HepG2 (cell line): ENCODE measurements around the gene RELL1. TPM values are rescaled to one million over a fixed set of nuclear protein-coding genes. Genes with fewer than 3 reads are reported as not detected.

ENCODE experiments used
- DMTF1 ChIP-seq: sonication (generic); formaldehyde crosslinking; IDR thresholded peaks from 2 replicates; pipeline ENCODE4 v1.4.0; 2020; ENCODE audit warnings: mild to moderate bottlenecking, missing genetic modification reagents
- FOXO4 ChIP-seq: sonication (generic); formaldehyde crosslinking; conservative IDR thresholded peaks from 2 replicates; pipeline ENCODE4 v1.8.1; 2023; ENCODE audit warnings: missing genetic modification reagents
- GRHL1 ChIP-seq: sonication (generic); formaldehyde crosslinking; conservative IDR thresholded peaks from 2 replicates; pipeline ENCODE4 v1.8.0; 2022; ENCODE audit warnings: missing genetic modification reagents
- HOXD1 ChIP-seq: sonication (generic); formaldehyde crosslinking; IDR thresholded peaks from 2 replicates; pipeline ENCODE4 v1.5.0; 2020; ENCODE audit warnings: missing genetic modification reagents
- KAT7 ChIP-seq: IDR thresholded peaks from 2 replicates; pipeline ENCODE4 v1.6.1; 2018; ENCODE audit warnings: borderline replicate concordance, missing compliant biosample characterization
- MLLT10 ChIP-seq: sonication (generic); formaldehyde crosslinking; IDR thresholded peaks from 2 replicates; pipeline ENCODE4 v1.4.0; 2020; ENCODE audit warnings: missing genetic modification reagents
- MTF1 ChIP-seq: sonication (generic); formaldehyde crosslinking; IDR thresholded peaks from 2 replicates; pipeline ENCODE4 v1.5.0; 2020; ENCODE audit warnings: missing genetic modification reagents
- MXD3 ChIP-seq: IDR thresholded peaks from 2 replicates; pipeline ENCODE4 v1.6.1; 2016; ENCODE audit warnings: mild to moderate bottlenecking, missing biosample characterization, missing genetic modification reagents
- NRL ChIP-seq: sonication (generic); formaldehyde crosslinking; IDR thresholded peaks from 2 replicates; pipeline ENCODE4 v1.5.0; 2020; ENCODE audit warnings: missing genetic modification reagents, mild to moderate bottlenecking, moderate library complexity, borderline replicate concordance
- PAF1 ChIP-seq: IDR thresholded peaks from 2 replicates; pipeline ENCODE4 v1.6.1; 2016; ENCODE audit warnings: missing genetic modification reagents, missing compliant biosample characterization
- PITX1 ChIP-seq: sonication (generic); formaldehyde crosslinking; IDR thresholded peaks from 2 replicates; pipeline ENCODE4 v1.5.1; 2020; ENCODE audit warnings: mild to moderate bottlenecking, missing genetic modification reagents
- POGK ChIP-seq: sonication (generic); formaldehyde crosslinking; conservative IDR thresholded peaks from 2 replicates; pipeline ENCODE4 v1.8.0; 2022; ENCODE audit warnings: mild to moderate bottlenecking, moderate library complexity, missing genetic modification reagents
- POLR2AphosphoS5 ChIP-seq: IDR thresholded peaks from 2 replicates; pipeline ENCODE4 v1.6.1; 2012; ENCODE audit warnings: low read depth, low read length
- ZBTB34 ChIP-seq: sonication (generic); formaldehyde crosslinking; IDR thresholded peaks from 2 replicates; pipeline ENCODE4 v1.8.0; 2022; ENCODE audit warnings: mild to moderate bottlenecking, missing genetic modification reagents
- ZC3H4 ChIP-seq: sonication (generic); formaldehyde crosslinking; IDR thresholded peaks from 2 replicates; pipeline ENCODE4 v1.4.0; 2020; ENCODE audit warnings: missing genetic modification reagents, borderline replicate concordance
- ZFP1 ChIP-seq: IDR thresholded peaks from 2 replicates; pipeline ENCODE4 v1.6.1; 2016
- ZNF12 ChIP-seq: sonication (generic); formaldehyde crosslinking; IDR thresholded peaks from 2 replicates; pipeline ENCODE4 v1.5.0; 2020; ENCODE audit warnings: missing genetic modification reagents
- ZNF205 ChIP-seq: IDR thresholded peaks from 2 replicates; pipeline ENCODE4 v1.6.1; 2018; ENCODE audit warnings: missing biosample characterization, missing genetic modification reagents
- ZNF724P ChIP-seq: sonication (generic); formaldehyde crosslinking; IDR thresholded peaks from 2 replicates; pipeline ENCODE4 v1.8.0; 2022; ENCODE audit warnings: missing genetic modification reagents, borderline replicate concordance
- ZNF790 ChIP-seq: sonication (generic); formaldehyde crosslinking; IDR thresholded peaks from 2 replicates; pipeline ENCODE4 v1.8.0; 2022; ENCODE audit warnings: missing genetic modification reagents, mild to moderate bottlenecking, borderline replicate concordance
- ZNF891 ChIP-seq: sonication (generic); formaldehyde crosslinking; IDR thresholded peaks from 2 replicates; pipeline ENCODE4 v1.5.0; 2020; ENCODE audit warnings: mild to moderate bottlenecking, missing genetic modification reagents
- ZZZ3 ChIP-seq: sonication (generic); formaldehyde crosslinking; IDR thresholded peaks from 2 replicates; pipeline ENCODE4 v1.4.0; 2020; ENCODE audit warnings: missing genetic modification reagents, mild to moderate bottlenecking, borderline replicate concordance
- polyA plus RNA-seq, 8 experiments: library from polyadenylated mRNA; depleted of rRNA in 3 of 8; stranded (reverse) in 7 of 8; unstranded in 1 of 8; fragments of >200 nt; fragmentation: Illumina TruSeq in 4 of 8; extraction: Trizol in 4 of 8; gene quantifications; 2 replicates each; pipeline versions ENCODE4 v1.2.1 to v1.2.3, GENCODE V29; 2011 to 2016; ENCODE audit warnings: low read depth in 4 of 8, missing spikeins in 1 of 8, mixed read lengths in 1 of 8; ENCODE audit not compliant: insufficient read depth in 1 of 8
- total RNA-seq, 5 experiments: library from RNA; depleted of rRNA; stranded (reverse); fragments of >200 nt; fragmentation: Illumina TruSeq; extraction: Trizol; gene quantifications; 2 replicates each; pipeline ENCODE4 v1.2.3, GENCODE V29; 2016; ENCODE audit warnings: low read depth in 1 of 5

RELL1 gene
- total and polyA plus RNA-seq, 2 of the 13 experiments (the other 11 are each of a cell fraction or from before 2014, with no cell fraction given): 8.4 to 58.4 TPM

GRCh38 chr4:37685823-37686372 lies 278 bp downstream of the RELL1 start (continued):
- TF ChIP-seq DMTF1 (no peak), NRL (CRISPR knock-in tag) (0 out of 2 replicates have a peak, but pooled peaks have one; percentile 50), ZNF790 (0 out of 2 replicates have a peak, but pooled peaks have one; percentile 26), PAF1 (CRISPR knock-in tag) (no peak), ZNF205 (CRISPR knock-in tag) (no peak), ZC3H4 (CRISPR knock-in tag) (no peak), ZFP1 (CRISPR knock-in tag) (no peak), KAT7 (CRISPR knock-in tag) (peak; percentile 72), MLLT10 (CRISPR knock-in tag) (no peak), ZZZ3 (CRISPR knock-in tag) (no peak), PITX1 (CRISPR knock-in tag) (no peak; the same call in 1 of the 2 replicates), MTF1 (no peak), ZNF891 (CRISPR knock-in tag) (no peak), ZNF724P (CRISPR knock-in tag) (no peak), MXD3 (CRISPR knock-in tag) (peak; percentile 58; the same call in 1 of the 2 replicates), FOXO4 (CRISPR knock-in tag) (no peak), POGK (CRISPR knock-in tag) (0 out of 2 replicates have a peak, but pooled peaks have one; percentile 67), GRHL1 (no peak), HOXD1 (CRISPR knock-in tag) (no peak; the same call in 1 of the 2 replicates), POLR2AphosphoS5 (peak; percentile 68), ZBTB34 (CRISPR knock-in tag) (no peak; the same call in 1 of the 2 replicates), ZNF12 (CRISPR knock-in tag) (no peak)
